Middle frontal gyrus (tissue), 1 donor: ENCODE data around the gene DOC2A.
"Not testable (repeated sequence)": the region's sequence is repeated elsewhere in the genome, so short reads cannot be mapped to it uniquely, and the experiment has no call there.

Experiments used
- DNase-seq: peaks from one replicate; pipeline ENCODE4 v3.0.0-alpha.2; 2015; ENCODE audit warnings: low spot score; ENCODE audit errors: extremely low spot score

The DOC2A gene

GRCh38 chr16:30010844-30011713, at the start of gene DOC2A:
TSS of gene DOC2A (minus strand) at chr16:30011027. CDS start at chr16:30010222, 805 bp downstream.
- no peak for DNase-seq

- no peak for DNase-seq
Observed at GRCh38 chr16:30060346-30060745, 49.5 kb upstream of the DOC2A start.

- no peak for DNase-seq
Observed at GRCh38 chr16:30054959-30055553, 44.2 kb upstream of the DOC2A start.

- no peak for DNase-seq
Observed at GRCh38 chr16:30054451-30054850, 43.6 kb upstream of the DOC2A start.

- no peak for DNase-seq
Observed at GRCh38 chr16:30053376-30054015, 42.7 kb upstream of the DOC2A start.

GRCh38 chr16:30052671-30053372, 42.0 kb upstream of the DOC2A start:
- peak; percentile 53 for DNase-seq

GRCh38 chr16:30051518-30051917, 40.7 kb upstream of the DOC2A start:
- DNase-seq: no peak

GRCh38 chr16:30049871-30050270, 39.0 kb upstream of the DOC2A start:
- DNase-seq: no peak

- no peak for DNase-seq
Observed at GRCh38 chr16:30046588-30046987, 35.8 kb upstream of the DOC2A start.

- DNase-seq: no peak
Observed at GRCh38 chr16:30046178-30046577, 35.4 kb upstream of the DOC2A start.

- no peak for DNase-seq
Observed at GRCh38 chr16:30041841-30042240, 31.0 kb upstream of the DOC2A start.

- not testable (repeated sequence) for DNase-seq
Observed at GRCh38 chr16:30040690-30041089, 29.9 kb upstream of the DOC2A start.

GRCh38 chr16:30040221-30040620, 29.4 kb upstream of the DOC2A start:
- no peak for DNase-seq

- DNase-seq: no peak
Observed at GRCh38 chr16:30033270-30033669, 22.4 kb upstream of the DOC2A start.

GRCh38 chr16:30032083-30032819, 21.4 kb upstream of the DOC2A start:
- no peak for DNase-seq

GRCh38 chr16:30031477-30031918, 20.7 kb upstream of the DOC2A start:
- DNase-seq: no peak

GRCh38 chr16:30030841-30031413, 20.1 kb upstream of the DOC2A start, which contains the start of gene TLCD3B:
TSS of gene TLCD3B (minus strand) at chr16:30031271. CDS start at chr16:30030527, 744 bp downstream.
- no peak for DNase-seq

- DNase-seq: no peak
Observed at GRCh38 chr16:30030011-30030685, 19.3 kb upstream of the DOC2A start.

GRCh38 chr16:30028438-30029076, 17.7 kb upstream of the DOC2A start:
- DNase-seq: no peak
